HUDEP-2 (cell line): ENCODE data around the gene BCHE.

Experiments
- DNase-seq, 76 experiments: peaks; one replicate each; lab custom pipeline; 2025; ENCODE audit not compliant: unreplicated experiment in 76 of 76; lab: John Stamatoyannopoulos, UW

Gene BCHE

GRCh38 chr3:165837058-165837525 is at the start of gene BCHE:
Gene BCHE (minus strand): TSS chr3:165837423. CDS start chr3:165831033, 6,390 bp downstream.
- no peak for DNase-seq

GRCh38 chr3:165885558-165886270 is 48.5 kb upstream of the BCHE start:
- DNase-seq = no peak

- no peak for DNase-seq
Observed at GRCh38 chr3:165884518-165884917, 47.3 kb upstream of the BCHE start.

GRCh38 chr3:165883863-165884478 is 46.7 kb upstream of the BCHE start:
- DNase-seq = no peak

GRCh38 chr3:165883117-165883516 is 45.9 kb upstream of the BCHE start:
- no peak for DNase-seq

GRCh38 chr3:165875644-165876043 is 38.4 kb upstream of the BCHE start:
- DNase-seq = no peak

- no peak for DNase-seq
Observed at GRCh38 chr3:165874663-165875489, 37.7 kb upstream of the BCHE start.

GRCh38 chr3:165868088-165868487 is 30.9 kb upstream of the BCHE start:
- DNase-seq = no peak

- DNase-seq = no peak
Observed at GRCh38 chr3:165859061-165859460, 21.8 kb upstream of the BCHE start.

GRCh38 chr3:165855581-165855980 is 18.4 kb upstream of the BCHE start:
- no peak for DNase-seq

GRCh38 chr3:165854696-165855095 is 17.5 kb upstream of the BCHE start:
- DNase-seq = peak in 1 of 76 experiments; percentile 0

- no peak for DNase-seq
Observed at GRCh38 chr3:165852711-165853110, 15.5 kb upstream of the BCHE start.

GRCh38 chr3:165852191-165852590 is 15.0 kb upstream of the BCHE start:
- DNase-seq = no peak

GRCh38 chr3:165846056-165846455 is 8.8 kb upstream of the BCHE start:
- no peak for DNase-seq

GRCh38 chr3:165839296-165840076 is 2.3 kb upstream of the BCHE start:
- DNase-seq = no peak

- no peak for DNase-seq
Observed at GRCh38 chr3:165837801-165838200, 578 bp upstream of the BCHE start.

GRCh38 chr3:165835431-165835830 is 1.8 kb downstream of the BCHE start:
- no peak for DNase-seq

GRCh38 chr3:165830746-165831145 is 6.5 kb downstream of the BCHE start:
- DNase-seq = no peak

GRCh38 chr3:165827883-165828282 is 9.3 kb downstream of the BCHE start:
- DNase-seq = no peak

- no peak for DNase-seq
Observed at GRCh38 chr3:165827233-165827632, 10.0 kb downstream of the BCHE start.

- no peak for DNase-seq
Observed at GRCh38 chr3:165820671-165821123, 16.5 kb downstream of the BCHE start.
